ENCODE results near the gene PPP2R5E. TPM values are rescaled to one million over a fixed set of nuclear protein-coding genes. Genes with fewer than 3 reads are reported as not detected.

Gene PPP2R5E
- total RNA-seq, 1 donor from 2014 or later = 50.8 TPM

DNA sequence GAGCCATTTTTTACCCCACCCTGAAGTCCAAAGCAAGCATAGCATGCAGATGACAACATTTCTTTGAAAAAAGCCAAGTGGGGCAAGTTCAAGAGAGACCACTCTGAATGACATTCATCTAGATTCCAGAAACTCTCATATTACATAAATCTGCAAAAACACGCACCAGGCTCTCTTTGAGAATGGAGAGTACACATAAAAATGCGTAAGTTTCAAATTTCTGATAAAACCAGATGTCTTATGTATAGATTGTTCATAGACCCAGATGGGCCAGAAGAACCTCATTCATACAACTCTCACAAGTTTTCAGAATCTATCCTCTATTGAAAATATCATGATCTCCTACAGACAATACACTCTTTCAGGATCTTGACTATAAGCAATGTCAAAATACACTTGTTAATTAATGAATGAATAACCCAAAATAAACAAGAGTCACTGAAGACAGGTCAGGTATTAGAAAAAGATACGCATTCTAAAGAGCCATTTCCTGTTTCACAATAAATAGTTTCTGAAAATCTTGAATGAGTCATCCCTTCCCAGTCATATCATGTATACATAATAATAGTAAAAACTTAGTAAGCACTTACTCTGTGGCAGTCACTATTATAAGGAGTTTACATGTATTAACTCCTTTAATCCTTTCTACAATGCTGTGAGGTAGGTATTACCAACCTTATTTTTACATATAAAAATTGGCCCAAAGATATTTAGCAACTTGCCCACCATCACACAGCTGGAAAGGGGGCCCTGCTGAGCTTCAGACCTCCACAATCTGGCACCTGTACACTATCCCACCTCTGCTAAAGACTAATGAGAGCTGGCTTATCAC is 72.0 kb downstream of the PPP2R5E start:
- H3K27me3 Mint-ChIP-seq = no peaks in the 10 kb centered on the region
- H3K27ac Mint-ChIP-seq = peak overlapping the region; percentile 63
- peaks cover 4% of the 10 kb centered on the region for H3K9me3 Mint-ChIP-seq
- H3K4me3 Mint-ChIP-seq = peak overlapping the region; percentile 46
- peaks cover 30% of the 10 kb centered on the region for H3K4me1 Mint-ChIP-seq (ENCODE audit: unreplicated experiment)
- DNase-seq (ENCODE audit: extremely low spot score, unreplicated experiment) = no peak
- H3K36me3 Mint-ChIP-seq = peaks cover 9% of the 10 kb centered on the region
- TF ChIP-seq, protein P1, sequence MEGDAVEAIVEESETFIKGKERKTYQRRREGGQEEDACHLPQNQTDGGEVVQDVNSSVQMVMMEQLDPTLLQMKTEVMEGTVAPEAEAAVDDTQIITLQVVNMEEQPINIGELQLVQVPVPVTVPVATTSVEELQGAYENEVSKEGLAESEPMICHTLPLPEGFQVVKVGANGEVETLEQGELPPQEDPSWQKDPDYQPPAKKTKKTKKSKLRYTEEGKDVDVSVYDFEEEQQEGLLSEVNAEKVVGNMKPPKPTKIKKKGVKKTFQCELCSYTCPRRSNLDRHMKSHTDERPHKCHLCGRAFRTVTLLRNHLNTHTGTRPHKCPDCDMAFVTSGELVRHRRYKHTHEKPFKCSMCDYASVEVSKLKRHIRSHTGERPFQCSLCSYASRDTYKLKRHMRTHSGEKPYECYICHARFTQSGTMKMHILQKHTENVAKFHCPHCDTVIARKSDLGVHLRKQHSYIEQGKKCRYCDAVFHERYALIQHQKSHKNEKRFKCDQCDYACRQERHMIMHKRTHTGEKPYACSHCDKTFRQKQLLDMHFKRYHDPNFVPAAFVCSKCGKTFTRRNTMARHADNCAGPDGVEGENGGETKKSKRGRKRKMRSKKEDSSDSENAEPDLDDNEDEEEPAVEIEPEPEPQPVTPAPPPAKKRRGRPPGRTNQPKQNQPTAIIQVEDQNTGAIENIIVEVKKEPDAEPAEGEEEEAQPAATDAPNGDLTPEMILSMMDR (conservative IDR thresholded peaks at IDR 0.05) = no peak

DNA sequence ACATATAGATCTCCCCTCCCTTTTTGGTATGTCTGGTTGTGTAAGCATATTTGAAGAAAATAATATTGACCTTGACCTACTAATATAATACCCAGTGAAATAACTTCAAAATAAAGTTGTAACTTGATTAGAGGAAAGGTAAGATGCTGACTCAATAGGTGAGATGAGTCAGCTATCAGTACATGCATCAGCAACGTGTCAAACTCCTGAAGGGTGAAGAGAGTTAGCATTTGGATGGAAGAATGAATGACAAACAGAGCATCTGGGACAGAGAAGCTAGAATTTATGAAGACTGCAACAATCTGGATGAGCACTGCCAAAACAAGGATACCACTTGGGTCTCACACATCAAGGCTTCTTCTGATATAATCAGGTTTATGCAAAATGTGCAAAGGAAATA is 74.9 kb downstream of the PPP2R5E start:
- TF ChIP-seq, protein P1 (conservative IDR thresholded peaks at IDR 0.05) = no peak
- H3K4me3 Mint-ChIP-seq = no peak overlapping the region
- no peaks in the 10 kb centered on the region for H3K27me3 Mint-ChIP-seq
- peaks cover 15% of the 10 kb centered on the region for H3K36me3 Mint-ChIP-seq
- H3K9me3 Mint-ChIP-seq = peaks cover 4% of the 10 kb centered on the region
- no peak for DNase-seq (ENCODE audit: extremely low spot score, unreplicated experiment)
- peak overlapping the region; percentile 9 for H3K27ac Mint-ChIP-seq
- peaks cover 25% of the 10 kb centered on the region for H3K4me1 Mint-ChIP-seq (ENCODE audit: unreplicated experiment)

DNA sequence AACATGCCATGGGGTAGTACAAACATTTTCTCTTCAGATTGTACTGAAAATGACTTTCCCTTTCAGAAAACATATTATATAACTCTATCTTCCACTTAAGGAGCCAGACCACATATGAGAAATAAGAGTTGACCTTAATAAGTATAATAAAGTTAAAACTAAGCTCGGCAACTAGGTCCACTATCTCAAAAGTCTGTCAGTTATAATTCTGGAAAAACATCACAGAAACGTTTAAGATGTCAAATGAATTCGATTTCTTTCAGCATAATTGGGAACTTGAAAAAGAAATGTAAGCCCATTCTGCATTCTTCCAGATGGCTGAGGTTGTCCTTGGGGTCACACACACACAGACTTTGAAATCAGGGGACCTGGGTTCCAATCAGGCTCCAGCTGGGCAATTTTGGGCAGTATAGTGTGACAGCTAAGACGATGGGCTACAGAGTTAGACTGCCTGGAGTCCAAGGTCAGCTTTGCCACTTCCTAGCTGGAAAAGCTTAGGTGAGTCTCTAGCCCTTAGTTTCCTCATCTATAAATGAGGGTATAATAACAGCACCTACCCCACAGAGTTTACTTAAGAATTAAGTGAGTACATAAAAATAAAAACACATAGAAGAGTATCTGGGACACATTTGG is 75.6 kb downstream of the PPP2R5E start:
- Mint-ChIP-seq H3K27ac (no peak overlapping the region), H3K4me3 (no peak overlapping the region), H3K9me3 (peaks cover 4% of the 10 kb centered on the region), H3K27me3 (no peaks in the 10 kb centered on the region), H3K4me1 (ENCODE audit: unreplicated experiment) (peaks cover 25% of the 10 kb centered on the region), H3K36me3 (peaks cover 15% of the 10 kb centered on the region)
- TF ChIP-seq, protein P1 (conservative IDR thresholded peaks at IDR 0.05) = no peak
- DNase-seq (ENCODE audit: extremely low spot score, unreplicated experiment) = no peak

DNA sequence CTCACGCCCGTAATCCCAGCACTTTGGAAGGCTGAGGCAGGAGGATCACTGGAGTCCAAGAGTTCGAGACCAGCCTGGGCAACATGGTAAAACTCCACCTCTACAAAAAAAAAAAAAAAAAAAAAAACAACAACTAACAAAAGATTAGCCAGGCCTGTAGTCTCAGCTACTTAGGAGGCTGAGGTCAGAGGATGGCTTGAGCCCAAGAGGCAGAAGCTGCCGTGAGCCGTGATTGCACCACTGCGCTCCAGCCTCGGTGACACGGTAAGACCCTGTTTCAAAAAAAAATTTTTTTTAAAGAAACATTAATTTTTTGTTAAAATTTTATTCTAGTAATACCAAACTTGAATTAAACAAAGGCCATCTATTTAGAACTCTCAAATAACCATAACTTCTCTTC is 77.8 kb downstream of the PPP2R5E start:
- H3K4me3 Mint-ChIP-seq = no peak overlapping the region
- peaks cover 12% of the 10 kb centered on the region for H3K36me3 Mint-ChIP-seq
- DNase-seq (ENCODE audit: extremely low spot score, unreplicated experiment) = no peak
- peaks cover 13% of the 10 kb centered on the region for H3K4me1 Mint-ChIP-seq (ENCODE audit: unreplicated experiment)
- H3K27me3 Mint-ChIP-seq = no peaks in the 10 kb centered on the region
- no peak overlapping the region for H3K27ac Mint-ChIP-seq
- no peaks in the 10 kb centered on the region for H3K9me3 Mint-ChIP-seq
- TF ChIP-seq, protein P1 (conservative IDR thresholded peaks at IDR 0.05) = no peak

DNA sequence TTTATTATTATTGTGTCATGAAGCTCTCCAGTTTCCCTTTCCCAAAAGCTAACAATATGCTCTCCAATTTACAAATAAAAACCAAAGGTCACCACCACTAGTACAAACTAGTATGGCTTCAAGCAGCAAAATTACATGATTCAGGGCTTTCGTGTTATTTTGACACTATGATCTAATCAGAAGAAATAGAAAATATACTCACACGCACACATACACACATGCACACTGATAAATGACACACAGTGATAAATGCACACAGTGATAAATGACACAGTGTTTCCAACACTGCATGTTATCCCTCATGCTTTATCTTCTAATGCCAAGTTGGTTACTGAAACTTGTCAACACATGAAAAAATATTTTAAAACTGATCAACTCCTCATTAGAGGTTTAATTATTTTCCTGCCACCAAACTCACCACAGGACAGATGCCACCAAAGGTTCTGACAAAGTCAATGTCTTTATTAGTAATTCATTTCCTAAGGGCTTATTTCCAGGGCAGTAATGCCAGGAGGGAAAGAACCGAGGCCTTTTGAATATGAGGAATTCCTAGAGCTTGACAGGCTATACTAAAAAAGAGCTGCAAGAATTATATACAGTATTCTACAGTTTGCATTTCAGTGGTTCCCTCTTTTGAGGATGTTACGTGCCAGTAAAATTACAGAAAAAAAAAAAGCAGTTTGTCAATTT is 82.4 kb downstream of the PPP2R5E start:
- TF ChIP-seq, protein P1 (conservative IDR thresholded peaks at IDR 0.05) = no peak
- peaks cover 9% of the 10 kb centered on the region for H3K4me1 Mint-ChIP-seq (ENCODE audit: unreplicated experiment)
- H3K27me3 Mint-ChIP-seq = no peaks in the 10 kb centered on the region
- H3K27ac Mint-ChIP-seq = peak overlapping the region; percentile 15
- peaks cover 6% of the 10 kb centered on the region for H3K36me3 Mint-ChIP-seq
- no peak for DNase-seq (ENCODE audit: extremely low spot score, unreplicated experiment)
- H3K9me3 Mint-ChIP-seq = no peaks in the 10 kb centered on the region
- H3K4me3 Mint-ChIP-seq = no peak overlapping the region

All from type B pancreatic cell (in vitro differentiated cells).